HepG2 (cell line): ENCODE results near the gene PNRC1. TPM values are rescaled to one million over a fixed set of nuclear protein-coding genes. Genes with fewer than 3 reads are reported as not detected.

Experiments
- AGO2 ChIP-seq: fragments of 200-400 bp; formaldehyde crosslinking; optimal IDR thresholded peaks from 2 replicates; pipeline ENCODE3; 2017; ENCODE audit warnings: mild to moderate bottlenecking, low read depth, low read length, moderate library complexity
- HDAC1 ChIP-seq: sonication (generic); formaldehyde crosslinking; IDR thresholded peaks from 2 replicates; pipeline ENCODE4 v1.5.1; 2020; ENCODE audit warnings: mild to moderate bottlenecking, missing genetic modification reagents
- HDAC6 ChIP-seq: fragments of 200-600 bp; sonication (generic); IDR thresholded peaks from 2 replicates; pipeline ENCODE4 v1.7.0; 2017; ENCODE audit warnings: mild to moderate bottlenecking, antibody characterized with exemption, low read length, low read depth
- HNF4A ChIP-seq: sonication (generic); formaldehyde crosslinking; IDR thresholded peaks from 2 replicates; pipeline ENCODE4 v1.4.0; 2020; ENCODE audit warnings: missing genetic modification reagents
- MTA1 ChIP-seq: sonication (generic); formaldehyde crosslinking; IDR thresholded peaks from 2 replicates; pipeline ENCODE4 v1.4.0; 2020; ENCODE audit warnings: missing genetic modification reagents, mild to moderate bottlenecking, borderline replicate concordance
- PAXIP1 ChIP-seq: sonication (generic); formaldehyde crosslinking; conservative IDR thresholded peaks from 2 replicates; pipeline ENCODE4 v1.4.0; 2020; ENCODE audit warnings: mild to moderate bottlenecking, missing genetic modification reagents, moderate library complexity
- SKI ChIP-seq: fragments of 450-650 bp; IDR thresholded peaks from one replicate; pipeline ENCODE4 v1.6.1; 2018; ENCODE audit warnings: mild to moderate bottlenecking; ENCODE audit not compliant: partially characterized antibody
- SYNCRIP ChIP-seq: fragments of 200-400 bp; formaldehyde crosslinking; IDR thresholded peaks from 2 replicates; pipeline ENCODE4 v1.6.1; 2018; ENCODE audit warnings: mild to moderate bottlenecking, low read depth, low read length; ENCODE audit not compliant: insufficient read depth
- TCF12 ChIP-seq, 2 experiments: fragments of 450-650 bp in 1 of 2; sonication (generic) in 1 of 2; formaldehyde crosslinking in 1 of 2; IDR thresholded peaks; 2 replicates each; pipeline versions ENCODE4 v1.6.1 to v1.8.0; 2017 to 2022; ENCODE audit warnings: antibody characterized with exemption in 1 of 2, mild to moderate bottlenecking in 1 of 2, missing genetic modification reagents in 1 of 2, moderate library complexity in 1 of 2
- TOE1 ChIP-seq: sonication (generic); formaldehyde crosslinking; IDR thresholded peaks from 2 replicates; pipeline ENCODE4 v1.4.0; 2020; ENCODE audit warnings: mild to moderate bottlenecking, missing genetic modification reagents
- ZBTB3 ChIP-seq: sonication (generic); formaldehyde crosslinking; IDR thresholded peaks from 2 replicates; pipeline ENCODE4 v1.4.0; 2020; ENCODE audit warnings: low read depth, mild to moderate bottlenecking, moderate library complexity, missing genetic modification reagents, borderline replicate concordance
- ZNF292 ChIP-seq: sonication (generic); formaldehyde crosslinking; IDR thresholded peaks from 2 replicates; pipeline ENCODE4 v1.8.1; 2022; ENCODE audit warnings: mild to moderate bottlenecking, low read depth, missing genetic modification reagents, borderline replicate concordance
- ZNF383 ChIP-seq: sonication (generic); formaldehyde crosslinking; IDR thresholded peaks from 2 replicates; pipeline ENCODE4 v1.4.0; 2020; ENCODE audit warnings: missing genetic modification reagents, mild to moderate bottlenecking, borderline replicate concordance
- polyA plus RNA-seq, 8 experiments: library from polyadenylated mRNA; depleted of rRNA in 3 of 8; stranded (reverse) in 7 of 8; unstranded in 1 of 8; fragments of >200 nt; fragmentation: Illumina TruSeq in 4 of 8; extraction: Trizol in 4 of 8; gene quantifications; 2 replicates each; pipeline versions ENCODE4 v1.2.1 to v1.2.3, GENCODE V29; 2011 to 2016; ENCODE audit warnings: low read depth in 4 of 8, missing spikeins in 1 of 8, mixed read lengths in 1 of 8; ENCODE audit not compliant: insufficient read depth in 1 of 8
- total RNA-seq, 5 experiments: library from RNA; depleted of rRNA; stranded (reverse); fragments of >200 nt; fragmentation: Illumina TruSeq; extraction: Trizol; gene quantifications; 2 replicates each; pipeline ENCODE4 v1.2.3, GENCODE V29; 2016; ENCODE audit warnings: low read depth in 1 of 5
- TF ChIP-seq, protein P1 (sequence below): sonication (generic); formaldehyde crosslinking; IDR thresholded peaks from 2 replicates; pipeline ENCODE4 v1.4.0; 2020; ENCODE audit warnings: missing genetic modification reagents, borderline replicate concordance
- TF ChIP-seq, protein P2 (sequence below): IDR thresholded peaks from 2 replicates; pipeline ENCODE4 v1.6.1; 2016; ENCODE audit warnings: control low read depth
- TF ChIP-seq, protein P3 (sequence below): sonication (generic); formaldehyde crosslinking; IDR thresholded peaks from 2 replicates; pipeline ENCODE4 v1.5.0; 2020; ENCODE audit warnings: missing genetic modification reagents, mild to moderate bottlenecking, borderline replicate concordance
- TF ChIP-seq, protein P4 (sequence below): sonication (generic); formaldehyde crosslinking; IDR thresholded peaks from 2 replicates; pipeline ENCODE4 v1.4.0; 2020; ENCODE audit warnings: missing genetic modification reagents

PNRC1 gene
- total and polyA plus RNA-seq, 2 of the 13 experiments (the other 11 are each of a cell fraction or from before 2014, with no cell fraction given), result 17.6 to 36.0 TPM

- TF ChIP-seq, protein P1, sequence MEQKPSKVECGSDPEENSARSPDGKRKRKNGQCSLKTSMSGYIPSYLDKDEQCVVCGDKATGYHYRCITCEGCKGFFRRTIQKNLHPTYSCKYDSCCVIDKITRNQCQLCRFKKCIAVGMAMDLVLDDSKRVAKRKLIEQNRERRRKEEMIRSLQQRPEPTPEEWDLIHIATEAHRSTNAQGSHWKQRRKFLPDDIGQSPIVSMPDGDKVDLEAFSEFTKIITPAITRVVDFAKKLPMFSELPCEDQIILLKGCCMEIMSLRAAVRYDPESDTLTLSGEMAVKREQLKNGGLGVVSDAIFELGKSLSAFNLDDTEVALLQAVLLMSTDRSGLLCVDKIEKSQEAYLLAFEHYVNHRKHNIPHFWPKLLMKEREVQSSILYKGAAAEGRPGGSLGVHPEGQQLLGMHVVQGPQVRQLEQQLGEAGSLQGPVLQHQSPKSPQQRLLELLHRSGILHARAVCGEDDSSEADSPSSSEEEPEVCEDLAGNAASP (CRISPR knock-in tag), result no peak
- TF ChIP-seq, protein P2, sequence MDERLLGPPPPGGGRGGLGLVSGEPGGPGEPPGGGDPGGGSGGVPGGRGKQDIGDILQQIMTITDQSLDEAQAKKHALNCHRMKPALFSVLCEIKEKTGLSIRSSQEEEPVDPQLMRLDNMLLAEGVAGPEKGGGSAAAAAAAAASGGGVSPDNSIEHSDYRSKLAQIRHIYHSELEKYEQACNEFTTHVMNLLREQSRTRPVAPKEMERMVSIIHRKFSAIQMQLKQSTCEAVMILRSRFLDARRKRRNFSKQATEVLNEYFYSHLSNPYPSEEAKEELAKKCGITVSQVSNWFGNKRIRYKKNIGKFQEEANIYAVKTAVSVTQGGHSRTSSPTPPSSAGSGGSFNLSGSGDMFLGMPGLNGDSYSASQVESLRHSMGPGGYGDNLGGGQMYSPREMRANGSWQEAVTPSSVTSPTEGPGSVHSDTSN (CRISPR knock-in tag), result no peak
- TF ChIP-seq SKI (no peak), AGO2 (no peak), ZBTB3 (no peak), ZNF292 (CRISPR knock-in tag) (0 out of 2 replicates have a peak, but pooled peaks have one; percentile 37), TOE1 (CRISPR knock-in tag) (no peak), PAXIP1 (CRISPR knock-in tag) (peak; percentile 43), SYNCRIP (no peak), ZNF383 (CRISPR knock-in tag) (no peak), HNF4A (no peak), MTA1 (CRISPR knock-in tag) (no peak), HDAC6 (no peak), HDAC1 (CRISPR knock-in tag) (0 out of 2 replicates have a peak, but pooled peaks have one; percentile 13), TCF12 (IDR thresholded peaks at IDR 0.05) (no peak), TCF12 (CRISPR knock-in tag; IDR thresholded peaks at IDR 0.05) (no peak)
- TF ChIP-seq, protein P3, sequence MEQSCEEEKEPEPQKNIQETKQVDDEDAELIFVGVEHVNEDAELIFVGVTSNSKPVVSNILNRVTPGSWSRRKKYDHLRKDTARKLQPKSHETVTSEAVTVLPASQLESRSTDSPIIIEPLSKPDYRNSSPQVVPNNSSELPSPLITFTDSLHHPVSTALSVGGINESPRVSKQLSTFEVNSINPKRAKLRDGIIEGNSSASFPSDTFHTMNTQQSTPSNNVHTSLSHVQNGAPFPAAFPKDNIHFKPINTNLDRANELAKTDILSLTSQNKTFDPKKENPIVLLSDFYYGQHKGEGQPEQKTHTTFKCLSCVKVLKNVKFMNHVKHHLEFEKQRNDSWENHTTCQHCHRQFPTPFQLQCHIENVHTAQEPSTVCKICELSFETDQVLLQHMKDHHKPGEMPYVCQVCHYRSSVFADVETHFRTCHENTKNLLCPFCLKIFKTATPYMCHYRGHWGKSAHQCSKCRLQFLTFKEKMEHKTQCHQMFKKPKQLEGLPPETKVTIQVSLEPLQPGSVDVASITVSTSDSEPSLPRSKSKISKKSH (CRISPR knock-in tag), result no peak
- TF ChIP-seq, protein P4, sequence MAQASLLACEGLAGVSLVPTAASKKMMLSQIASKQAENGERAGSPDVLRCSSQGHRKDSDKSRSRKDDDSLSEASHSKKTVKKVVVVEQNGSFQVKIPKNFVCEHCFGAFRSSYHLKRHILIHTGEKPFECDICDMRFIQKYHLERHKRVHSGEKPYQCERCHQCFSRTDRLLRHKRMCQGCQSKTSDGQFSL, result no peak
These were observed 45.1 kb upstream of the PNRC1 start (continued) for GRCh38 chr6:89035252-89036101.
